SIG-M5 treated with dmso at 0.1 percent for 504 hours (cell line): ENCODE data around the gene COMMD3.

Experiments used
- DNase-seq: peaks from one replicate; lab custom pipeline; 2025; ENCODE audit not compliant: unreplicated experiment; lab: John Stamatoyannopoulos, UW

The COMMD3 gene

DNA sequence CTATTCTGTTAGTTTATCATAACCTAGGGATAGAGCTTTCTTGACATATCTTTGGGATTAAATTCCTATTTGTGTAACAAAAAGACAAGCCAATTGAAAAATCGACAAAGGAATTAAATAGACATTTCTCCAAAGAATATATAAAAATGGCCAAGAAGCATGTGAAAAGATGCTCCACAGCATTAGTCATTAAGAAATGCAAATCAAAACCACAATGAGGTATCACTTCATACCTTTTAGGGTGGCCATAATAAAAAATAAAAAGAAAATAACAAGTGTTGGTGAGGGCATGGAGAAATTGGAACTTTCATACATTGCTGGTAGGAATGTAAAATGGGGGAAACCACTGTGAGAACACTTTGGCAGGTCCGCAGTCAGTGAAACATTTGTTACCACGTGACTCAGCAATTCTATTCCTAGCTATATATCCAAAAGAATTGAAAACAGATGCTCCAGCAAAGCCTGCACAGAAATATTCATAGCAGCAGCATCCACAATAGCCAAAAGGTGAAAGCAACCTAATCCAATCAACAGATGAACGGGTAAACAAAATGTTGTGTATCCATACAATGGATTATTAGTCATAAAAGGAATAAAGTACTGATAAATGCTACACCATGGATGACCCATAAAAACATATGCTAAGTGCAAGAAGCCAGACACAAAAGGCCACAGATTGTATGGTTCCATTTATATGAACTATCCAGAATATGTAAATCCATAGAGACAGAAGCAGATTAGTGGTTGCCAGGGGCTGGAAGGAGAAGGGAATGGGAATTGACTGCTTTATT is 49.7 kb downstream of the COMMD3 start:
- DNase-seq, result no peak

DNA sequence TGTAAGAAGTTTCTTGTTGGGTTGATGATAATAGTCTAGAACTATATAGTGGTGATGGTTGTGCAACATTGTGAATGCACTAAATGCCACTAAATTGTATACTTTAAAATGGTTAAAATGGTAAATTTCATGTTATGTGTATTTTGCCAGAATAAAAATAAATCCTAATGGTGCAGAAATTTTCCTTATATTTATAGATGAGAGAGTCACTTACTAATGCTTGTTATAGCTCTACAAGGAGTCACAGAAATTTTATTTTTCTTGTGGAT is 50.2 kb downstream of the COMMD3 start:
- no peak for DNase-seq

DNA sequence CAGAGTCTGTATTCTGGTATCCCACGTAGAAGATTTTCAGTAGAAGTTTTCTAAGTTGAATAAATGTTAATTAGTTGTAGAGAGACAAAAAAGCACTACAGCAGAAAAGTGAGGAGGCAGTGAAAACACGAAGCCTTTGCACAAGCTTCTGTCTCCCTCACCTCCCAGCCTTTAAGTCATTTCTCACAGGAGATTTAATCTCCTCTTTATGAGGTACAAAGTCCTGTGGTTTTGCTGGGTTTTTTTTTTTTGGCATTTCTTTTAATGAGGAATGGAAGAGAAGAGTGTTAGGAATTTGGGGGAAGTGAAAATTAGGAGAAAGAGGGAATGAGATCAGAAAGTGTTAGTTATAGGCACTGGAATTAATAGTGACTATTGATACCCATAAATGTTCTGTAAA is 50.6 kb downstream of the COMMD3 start:
- DNase-seq, result no peak

DNA sequence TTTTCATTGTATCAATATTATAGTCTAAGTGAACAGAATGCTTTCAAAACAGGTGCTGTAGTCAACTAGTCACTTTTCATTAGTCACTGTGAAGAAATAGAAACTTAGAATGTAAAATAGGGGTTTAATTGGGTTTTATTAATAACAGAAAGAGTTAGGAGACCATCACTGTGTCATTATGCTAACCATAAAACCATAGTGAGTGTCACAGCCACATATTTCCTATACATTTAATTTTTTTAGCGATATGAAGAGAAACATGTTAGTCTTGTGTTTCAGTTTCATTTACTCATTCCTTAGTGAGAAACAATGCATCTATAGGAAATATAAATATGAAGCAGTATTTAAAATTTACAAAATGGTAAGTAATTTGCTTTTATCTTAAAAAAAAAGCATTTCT is 51.3 kb downstream of the COMMD3 start:
- DNase-seq, result no peak

DNA sequence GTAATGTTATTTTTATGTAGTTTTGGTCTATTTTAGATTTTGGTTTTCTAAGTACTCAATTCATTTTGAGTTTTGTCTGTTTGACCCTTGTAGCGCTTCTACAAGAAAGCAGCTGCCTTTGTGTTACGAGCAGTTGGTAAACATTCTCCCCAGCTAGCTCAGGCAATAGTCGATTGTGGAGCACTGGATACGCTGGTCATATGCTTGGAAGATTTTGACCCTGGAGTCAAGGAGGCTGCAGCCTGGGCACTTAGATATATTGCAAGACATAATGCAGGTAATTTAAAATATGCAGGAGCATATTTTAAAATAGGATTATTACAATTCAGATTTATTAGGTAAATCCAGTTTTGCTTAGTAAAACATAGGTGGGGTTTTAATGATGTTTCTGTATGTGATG is 52.2 kb downstream of the COMMD3 start:
- no peak for DNase-seq

DNA sequence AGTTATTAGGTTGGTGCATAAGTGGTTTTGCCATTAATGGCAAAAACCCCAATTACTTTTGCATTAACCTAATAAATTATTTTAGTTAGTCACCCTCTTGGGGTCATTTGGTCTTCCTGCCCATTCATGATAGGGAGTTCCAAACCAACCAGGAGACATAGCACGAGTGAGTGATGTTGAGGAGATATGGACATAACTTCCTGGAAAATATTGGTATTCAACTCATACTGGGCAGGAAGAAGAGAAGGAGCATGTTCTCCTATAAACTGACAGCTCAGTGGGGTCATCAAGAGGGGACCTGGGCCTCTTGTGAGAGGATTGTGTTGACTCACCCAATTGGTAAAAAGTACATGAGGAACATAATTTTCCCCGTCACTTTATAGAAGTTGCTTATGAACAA is 52.8 kb downstream of the COMMD3 start:
- no peak for DNase-seq

DNA sequence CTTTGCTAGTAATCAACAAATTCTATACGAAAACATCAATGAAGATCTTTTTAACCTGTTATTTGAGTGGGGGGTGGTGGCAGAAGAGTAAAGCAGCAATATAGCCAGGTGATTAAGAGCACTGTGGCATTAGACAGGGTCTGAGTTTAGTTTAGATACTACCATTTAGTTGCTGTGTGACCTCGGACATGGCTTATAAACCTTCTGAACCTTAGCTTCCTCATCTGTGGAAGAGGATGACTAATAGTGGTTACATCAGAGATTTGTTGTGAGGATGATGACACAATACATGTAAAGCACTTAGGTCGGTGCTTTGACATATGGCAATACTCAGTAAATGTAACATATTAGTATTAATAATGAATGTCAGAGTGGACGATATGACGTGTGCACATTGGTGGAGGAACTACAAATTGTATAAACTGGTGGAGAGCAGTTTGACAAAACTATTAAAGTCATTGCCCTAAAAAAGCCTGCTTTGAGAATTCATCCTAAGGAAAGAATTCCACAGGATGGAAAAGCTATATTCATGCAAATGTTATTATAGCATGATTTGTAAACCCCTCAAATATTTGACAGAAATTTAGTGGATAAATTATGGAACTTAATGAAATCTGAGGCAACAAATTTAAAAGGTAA is 53.4 kb downstream of the COMMD3 start:
- DNase-seq, result peak; percentile 76
